Measurements from ENCODE around the gene UBL5.

UBL5 gene

GRCh38 chr19:9854282-9854846 is 26.6 kb downstream of the UBL5 start:
- no peak for DNase-seq (ENCODE audit: low spot score)

GRCh38 chr19:9856609-9857008 is 28.9 kb downstream of the UBL5 start:
- no peak for DNase-seq (ENCODE audit: low spot score)

DNA sequence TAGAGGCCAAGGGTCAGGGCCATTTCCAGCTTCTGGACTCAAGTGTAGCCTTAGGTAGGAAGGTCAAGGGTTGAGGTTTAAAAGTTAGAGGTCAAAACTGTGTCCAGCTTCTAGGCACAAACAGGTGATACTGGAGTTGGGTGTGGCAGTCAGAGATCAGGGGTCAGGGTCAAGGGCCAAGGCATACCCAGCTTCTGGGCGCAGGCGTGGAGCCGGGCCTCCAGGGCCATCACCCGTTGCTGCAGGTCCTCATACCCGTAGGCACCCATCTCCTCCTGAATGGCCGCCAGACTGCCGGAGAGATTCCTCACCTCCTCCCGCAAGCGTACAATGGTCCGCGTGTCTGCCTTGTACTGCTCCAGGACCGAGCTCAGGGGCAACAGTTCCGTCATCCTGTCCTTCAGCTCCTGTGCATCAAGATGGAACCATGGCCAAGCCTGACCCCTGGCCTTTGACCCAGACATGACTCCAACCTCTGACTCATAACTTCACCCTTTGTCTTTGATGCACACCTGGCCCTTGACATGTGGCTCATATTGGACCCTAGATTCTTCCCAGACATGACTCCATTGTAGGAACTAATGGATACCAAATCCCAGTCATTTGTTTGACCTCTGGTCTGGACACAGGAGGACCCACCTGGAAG is 29.5 kb downstream of the UBL5 start:
- no peak for DNase-seq (ENCODE audit: low spot score)

GRCh38 chr19:9857920-9858746 is 30.4 kb downstream of the UBL5 start:
- DNase-seq (ENCODE audit: low spot score): no peak

GRCh38 chr19:9858766-9859165 is 31.0 kb downstream of the UBL5 start:
- DNase-seq (ENCODE audit: low spot score): no peak

DNA sequence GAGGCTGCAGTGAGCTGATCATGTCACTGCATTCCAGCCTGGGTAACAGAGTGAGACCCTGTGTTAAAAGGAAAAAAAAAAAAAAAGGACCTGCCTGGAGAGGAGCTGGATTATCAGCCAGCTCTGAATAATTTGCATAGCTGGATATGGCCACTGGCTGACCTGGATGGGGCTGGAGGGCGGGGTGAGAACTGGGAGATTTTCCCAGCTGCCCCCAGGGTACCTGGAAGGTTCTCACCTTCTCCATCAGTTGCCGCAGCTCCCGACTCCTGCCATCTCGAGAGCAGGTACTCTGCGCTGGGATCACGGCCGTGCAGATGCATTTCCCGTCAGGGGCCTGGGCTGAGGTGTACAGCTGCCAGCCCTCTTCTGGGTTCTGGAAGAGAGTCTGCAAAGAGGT is 32.7 kb downstream of the UBL5 start:
- no peak for DNase-seq (ENCODE audit: low spot score)

- DNase-seq (ENCODE audit: low spot score): no peak
Measured at GRCh38 chr19:9861503-9861902, 33.8 kb downstream of the UBL5 start.

- DNase-seq (ENCODE audit: low spot score): no peak
Measured at GRCh38 chr19:9862938-9863337, 35.2 kb downstream of the UBL5 start.

GRCh38 chr19:9863759-9864158 is 36.0 kb downstream of the UBL5 start:
- DNase-seq (ENCODE audit: low spot score): no peak

GRCh38 chr19:9865732-9866501 is 38.2 kb downstream of the UBL5 start:
- peak; percentile 28 for DNase-seq (ENCODE audit: low spot score)

GRCh38 chr19:9868983-9869617 is 41.4 kb downstream of the UBL5 start:
- DNase-seq (ENCODE audit: low spot score): peak; percentile 22

- DNase-seq (ENCODE audit: low spot score): no peak
Measured at GRCh38 chr19:9871626-9872338, 44.1 kb downstream of the UBL5 start.

- DNase-seq (ENCODE audit: low spot score): no peak
Measured at GRCh38 chr19:9872618-9873242, 45.0 kb downstream of the UBL5 start.

GRCh38 chr19:9875031-9875627 is 47.4 kb downstream of the UBL5 start:
- DNase-seq (ENCODE audit: low spot score): no peak

GRCh38 chr19:9875796-9876195 is 48.1 kb downstream of the UBL5 start:
- no peak for DNase-seq (ENCODE audit: low spot score)

GRCh38 chr19:9877780-9878510 is 50.2 kb downstream of the UBL5 start:
- DNase-seq (ENCODE audit: low spot score): no peak

GRCh38 chr19:9878511-9879196 is 50.9 kb downstream of the UBL5 start:
- no peak for DNase-seq (ENCODE audit: low spot score)

Measured in pons (tissue), 1 donor.